ENCODE results near the gene EFCAB8.

Gene EFCAB8

GRCh38 chr20:32977281-32978008 is 118.7 kb downstream of the EFCAB8 start:
- Histone ChIP-seq H3K4me1 (ENCODE audit: insufficient read depth, low read length) (peaks cover 7% of the 10 kb centered on the region; the same call in 1 of the 2 replicates), H3K9ac (ENCODE audit: low read depth, low read length) (no peak overlapping the region), H3K27ac (ENCODE audit: low read length) (no peak overlapping the region), H3K9me3 (ENCODE audit: insufficient read depth, low read depth, low read length) (no peaks in the 10 kb centered on the region), H3K27me3 (ENCODE audit: insufficient read depth, low read length) (no peaks in the 10 kb centered on the region), H3K4me3 (ENCODE audit: low read length) (no peak overlapping the region), H3K36me3 (ENCODE audit: insufficient read depth, low read depth, low read length) (no peaks in the 10 kb centered on the region)

GRCh38 chr20:32978009-32978335 is 119.2 kb downstream of the EFCAB8 start:
- Histone ChIP-seq H3K36me3 (ENCODE audit: insufficient read depth, low read depth, low read length) (no peaks in the 10 kb centered on the region), H3K9ac (ENCODE audit: low read depth, low read length) (no peak overlapping the region), H3K4me3 (ENCODE audit: low read length) (no peak overlapping the region), H3K27ac (ENCODE audit: low read length) (no peak overlapping the region), H3K9me3 (ENCODE audit: insufficient read depth, low read depth, low read length) (no peaks in the 10 kb centered on the region), H3K27me3 (ENCODE audit: insufficient read depth, low read length) (no peaks in the 10 kb centered on the region), H3K4me1 (ENCODE audit: insufficient read depth, low read length) (peaks cover 7% of the 10 kb centered on the region; the same call in 1 of the 2 replicates)

- no peaks in the 10 kb centered on the region for H3K27me3 ChIP-seq (ENCODE audit: insufficient read depth, low read length)
- no peaks in the 10 kb centered on the region for H3K36me3 ChIP-seq (ENCODE audit: insufficient read depth, low read depth, low read length)
- H3K9me3 ChIP-seq (ENCODE audit: insufficient read depth, low read depth, low read length), result no peaks in the 10 kb centered on the region
- H3K27ac ChIP-seq (ENCODE audit: low read length), result no peak overlapping the region
- no peak overlapping the region for H3K9ac ChIP-seq (ENCODE audit: low read depth, low read length)
- H3K4me1 ChIP-seq (ENCODE audit: insufficient read depth, low read length), result peaks cover under 1% of the 10 kb centered on the region; the same call in 1 of the 2 replicates
- no peak overlapping the region for H3K4me3 ChIP-seq (ENCODE audit: low read length)
Measured at GRCh38 chr20:32979201-32979998, 120.7 kb downstream of the EFCAB8 start.

GRCh38 chr20:32980131-32980941 is 121.6 kb downstream of the EFCAB8 start:
- no peaks in the 10 kb centered on the region for H3K27me3 ChIP-seq (ENCODE audit: insufficient read depth, low read length)
- H3K27ac ChIP-seq (ENCODE audit: low read length), result no peak overlapping the region
- H3K9me3 ChIP-seq (ENCODE audit: insufficient read depth, low read depth, low read length), result no peaks in the 10 kb centered on the region
- H3K36me3 ChIP-seq (ENCODE audit: insufficient read depth, low read depth, low read length), result no peaks in the 10 kb centered on the region
- no peak overlapping the region for H3K9ac ChIP-seq (ENCODE audit: low read depth, low read length)
- H3K4me3 ChIP-seq (ENCODE audit: low read length), result no peak overlapping the region
- no peaks in the 10 kb centered on the region for H3K4me1 ChIP-seq (ENCODE audit: insufficient read depth, low read length)

GRCh38 chr20:32980990-32981389 is 122.3 kb downstream of the EFCAB8 start:
- Histone ChIP-seq H3K4me3 (ENCODE audit: low read length) (no peak overlapping the region), H3K9me3 (ENCODE audit: insufficient read depth, low read depth, low read length) (no peaks in the 10 kb centered on the region), H3K36me3 (ENCODE audit: insufficient read depth, low read depth, low read length) (no peaks in the 10 kb centered on the region), H3K27me3 (ENCODE audit: insufficient read depth, low read length) (no peaks in the 10 kb centered on the region), H3K4me1 (ENCODE audit: insufficient read depth, low read length) (no peaks in the 10 kb centered on the region), H3K9ac (ENCODE audit: low read depth, low read length) (no peak overlapping the region), H3K27ac (ENCODE audit: low read length) (no peak overlapping the region)

- no peaks in the 10 kb centered on the region for H3K9me3 ChIP-seq (ENCODE audit: insufficient read depth, low read depth, low read length)
- no peak overlapping the region for H3K27ac ChIP-seq (ENCODE audit: low read length)
- H3K27me3 ChIP-seq (ENCODE audit: insufficient read depth, low read length), result no peaks in the 10 kb centered on the region
- H3K36me3 ChIP-seq (ENCODE audit: insufficient read depth, low read depth, low read length), result no peaks in the 10 kb centered on the region
- no peak overlapping the region for H3K9ac ChIP-seq (ENCODE audit: low read depth, low read length)
- no peak overlapping the region for H3K4me3 ChIP-seq (ENCODE audit: low read length)
- H3K4me1 ChIP-seq (ENCODE audit: insufficient read depth, low read length), result no peaks in the 10 kb centered on the region
Measured at GRCh38 chr20:32982617-32983458, 124.1 kb downstream of the EFCAB8 start.

GRCh38 chr20:32983459-32984112 is 124.9 kb downstream of the EFCAB8 start:
- Histone ChIP-seq H3K27me3 (ENCODE audit: insufficient read depth, low read length) (no peaks in the 10 kb centered on the region), H3K9ac (ENCODE audit: low read depth, low read length) (no peak overlapping the region), H3K9me3 (ENCODE audit: insufficient read depth, low read depth, low read length) (no peaks in the 10 kb centered on the region), H3K4me1 (ENCODE audit: insufficient read depth, low read length) (no peaks in the 10 kb centered on the region), H3K36me3 (ENCODE audit: insufficient read depth, low read depth, low read length) (no peaks in the 10 kb centered on the region), H3K27ac (ENCODE audit: low read length) (no peak overlapping the region), H3K4me3 (ENCODE audit: low read length) (no peak overlapping the region)

- H3K4me3 ChIP-seq (ENCODE audit: low read length), result no peak overlapping the region
- H3K9ac ChIP-seq (ENCODE audit: low read depth, low read length), result no peak overlapping the region
- no peaks in the 10 kb centered on the region for H3K36me3 ChIP-seq (ENCODE audit: insufficient read depth, low read depth, low read length)
- no peaks in the 10 kb centered on the region for H3K9me3 ChIP-seq (ENCODE audit: insufficient read depth, low read depth, low read length)
- H3K27me3 ChIP-seq (ENCODE audit: insufficient read depth, low read length), result no peaks in the 10 kb centered on the region
- no peak overlapping the region for H3K27ac ChIP-seq (ENCODE audit: low read length)
- no peaks in the 10 kb centered on the region for H3K4me1 ChIP-seq (ENCODE audit: insufficient read depth, low read length)
Measured at GRCh38 chr20:32984196-32984595, 125.5 kb downstream of the EFCAB8 start.

- Histone ChIP-seq H3K9me3 (ENCODE audit: insufficient read depth, low read depth, low read length) (no peaks in the 10 kb centered on the region), H3K36me3 (ENCODE audit: insufficient read depth, low read depth, low read length) (no peaks in the 10 kb centered on the region), H3K27ac (ENCODE audit: low read length) (no peak overlapping the region), H3K4me1 (ENCODE audit: insufficient read depth, low read length) (no peaks in the 10 kb centered on the region), H3K4me3 (ENCODE audit: low read length) (no peak overlapping the region), H3K9ac (ENCODE audit: low read depth, low read length) (no peak overlapping the region), H3K27me3 (ENCODE audit: insufficient read depth, low read length) (no peaks in the 10 kb centered on the region)
Measured at GRCh38 chr20:32984631-32985354, 126.1 kb downstream of the EFCAB8 start.

GRCh38 chr20:32985596-32985995 is 126.9 kb downstream of the EFCAB8 start:
- H3K27me3 ChIP-seq (ENCODE audit: insufficient read depth, low read length), result no peaks in the 10 kb centered on the region
- H3K4me1 ChIP-seq (ENCODE audit: insufficient read depth, low read length), result no peaks in the 10 kb centered on the region
- no peak overlapping the region for H3K4me3 ChIP-seq (ENCODE audit: low read length)
- no peaks in the 10 kb centered on the region for H3K9me3 ChIP-seq (ENCODE audit: insufficient read depth, low read depth, low read length)
- H3K27ac ChIP-seq (ENCODE audit: low read length), result no peak overlapping the region
- no peaks in the 10 kb centered on the region for H3K36me3 ChIP-seq (ENCODE audit: insufficient read depth, low read depth, low read length)
- H3K9ac ChIP-seq (ENCODE audit: low read depth, low read length), result no peak overlapping the region
